OCI-LY3 (cell line): ENCODE measurements around the gene TBL1XR1.
A peak's percentile ranks its signal among the peaks of the same experiment; 100 is the strongest.

Experiments
- H2AFZ ChIP-seq: fragments of 200-600, 300-600 bp; shearing (Covaris generic); 2 replicates; pipeline ENCODE4 v1.6.0; 2014; ENCODE audit warnings: antibody characterized with exemption, low read depth, low read length
- H3K27ac ChIP-seq: fragments of 200-600, 300-600 bp; sonication (generic); 2 replicates; pipeline ENCODE4 v1.5.1; 2014; ENCODE audit warnings: mild to moderate bottlenecking, low read length, moderate library complexity, mixed read lengths
- H3K27me3 ChIP-seq: fragments of 200-600, 300-600 bp; sonication (generic); 2 replicates; pipeline ENCODE4 v1.6.1; 2014; ENCODE audit warnings: low read depth, low read length, mixed read lengths
- H3K36me3 ChIP-seq: fragments of 200-600, 300-600 bp; sonication (generic); replicated peaks from 2 replicates; pipeline ENCODE3; 2014; ENCODE audit warnings: low read depth, low read length, mixed read lengths
- H3K4me1 ChIP-seq: fragments of 300-600, 200-600 bp; sonication (generic); 2 replicates; pipeline ENCODE4 v1.6.1; 2014; ENCODE audit warnings: low read length, mixed read lengths
- H3K4me2 ChIP-seq: fragments of 200-600, 300-600 bp; sonication (generic); 2 replicates; pipeline ENCODE4 v1.6.1; 2014; ENCODE audit warnings: low read length, mixed read lengths
- H3K4me3 ChIP-seq: fragments of 300-600, 200-600 bp; sonication (generic); 2 replicates; pipeline ENCODE4 v1.5.1; 2014; ENCODE audit warnings: antibody characterized with exemption, mild to moderate bottlenecking, low read length, moderate library complexity
- H3K79me2 ChIP-seq: fragments of 300-600, 200-600 bp; shearing (Covaris generic); 2 replicates; pipeline ENCODE4 v1.6.1; 2014; ENCODE audit warnings: mild to moderate bottlenecking, low read length, mixed read lengths
- H3K9ac ChIP-seq: fragments of 300-600, 200-600 bp; shearing (Covaris generic); 2 replicates; pipeline ENCODE4 v1.6.0; 2014; ENCODE audit warnings: mild to moderate bottlenecking, low read length, moderate library complexity
- H3K9me3 ChIP-seq: fragments of 200-600, 300-600 bp; shearing (Covaris generic); 2 replicates; pipeline ENCODE4 v1.6.1; 2014; ENCODE audit warnings: low read length, mixed read lengths; ENCODE audit not compliant: insufficient read depth
- H4K20me1 ChIP-seq: fragments of 200-600, 300-600 bp; sonication (generic); 2 replicates; pipeline ENCODE4 v1.6.1; 2016; ENCODE audit warnings: low read length, mixed read lengths; ENCODE audit not compliant: insufficient read depth
- CTCF ChIP-seq: fragments of 200-600, 300-600 bp; sonication (generic); IDR thresholded peaks from 2 replicates; pipeline ENCODE4 v1.5.1; 2014; ENCODE audit warnings: antibody characterized with exemption, low read length, low read depth
- EZH2phosphoT487 ChIP-seq: fragments of 200-600 bp; shearing (Covaris generic); IDR thresholded peaks from 2 replicates; pipeline ENCODE4 v1.6.1; 2018; ENCODE audit warnings: antibody characterized with exemption, mixed run types, low read depth

TBL1XR1 gene

GRCh38 chr3:177197041-177197726, at the start of gene TBL1XR1:
Gene TBL1XR1, minus strand, starts transcription at chr3:177197482. Its CDS starts 132,505 bp downstream, at chr3:177064977.
- Histone ChIP-seq H3K79me2 (peaks cover 60% of the 10 kb centered on the region), H3K27ac (peak within 1 kb of the TSS; percentile 94), H2AFZ (no peak within 1 kb of the TSS), H3K27me3 (no peaks in the 10 kb centered on the region), H4K20me1 (peaks cover 20% of the 10 kb centered on the region), H3K4me1 (peaks cover 58% of the 10 kb centered on the region), H3K4me3 (peak within 1 kb of the TSS; percentile 83), H3K4me2 (peak within 1 kb of the TSS; percentile 80), H3K9me3 (no peaks in the 10 kb centered on the region), H3K9ac (peak within 1 kb of the TSS; percentile 99), H3K36me3 (peaks cover 27% of the 10 kb centered on the region)
- no peak for TF ChIP-seq EZH2phosphoT487
- no peak for TF ChIP-seq CTCF

- Histone ChIP-seq H3K27ac (peak overlapping the region; percentile 18; the same call in 1 of the 2 replicates), H2AFZ (no peak overlapping the region), H3K4me3 (no peak overlapping the region), H3K4me1 (peaks cover 73% of the 10 kb centered on the region), H3K9ac (no peak overlapping the region), H3K4me2 (no peak overlapping the region), H3K36me3 (peaks cover 7% of the 10 kb centered on the region), H4K20me1 (no peaks in the 10 kb centered on the region), H3K27me3 (no peaks in the 10 kb centered on the region), H3K9me3 (no peaks in the 10 kb centered on the region), H3K79me2 (no peaks in the 10 kb centered on the region)
- TF ChIP-seq CTCF (no peak), EZH2phosphoT487 (no peak)
Observed at GRCh38 chr3:177245250-177245649, 48.0 kb upstream of the TBL1XR1 start.

GRCh38 chr3:177244606-177245005, 47.3 kb upstream of the TBL1XR1 start:
- H2AFZ ChIP-seq = no peak overlapping the region
- TF ChIP-seq CTCF (no peak), EZH2phosphoT487 (no peak)
- no peak overlapping the region for H3K4me2 ChIP-seq
- no peak overlapping the region for H3K4me3 ChIP-seq
- H3K9ac ChIP-seq = no peak overlapping the region
- H3K36me3 ChIP-seq = peaks cover 7% of the 10 kb centered on the region
- no peaks in the 10 kb centered on the region for H3K27me3 ChIP-seq
- peaks cover 70% of the 10 kb centered on the region for H3K4me1 ChIP-seq
- peak overlapping the region; percentile 74; the same call in 1 of the 2 replicates for H3K27ac ChIP-seq
- no peaks in the 10 kb centered on the region for H3K9me3 ChIP-seq
- H3K79me2 ChIP-seq = no peaks in the 10 kb centered on the region
- H4K20me1 ChIP-seq = no peaks in the 10 kb centered on the region

GRCh38 chr3:177238686-177239216, 41.5 kb upstream of the TBL1XR1 start:
- TF ChIP-seq CTCF (no peak), EZH2phosphoT487 (no peak)
- no peak overlapping the region for H3K4me2 ChIP-seq

More at GRCh38 chr3:177238686-177239216, 41.5 kb upstream of the TBL1XR1 start:
- Histone ChIP-seq H3K4me3 (no peak overlapping the region), H2AFZ (no peak overlapping the region), H3K9ac (no peak overlapping the region), H4K20me1 (no peaks in the 10 kb centered on the region), H3K27me3 (no peaks in the 10 kb centered on the region), H3K27ac (no peak overlapping the region), H3K9me3 (no peaks in the 10 kb centered on the region), H3K4me1 (peaks cover 36% of the 10 kb centered on the region), H3K79me2 (no peaks in the 10 kb centered on the region), H3K36me3 (no peaks in the 10 kb centered on the region)
